Activated CD4-positive, alpha-beta T cell treated with anti-CD3 and anti-CD28 coated beads, Interleukin-2, amount 50 U/mL, for 4 hours (primary cell): ENCODE data around the gene SLC2A3.
A peak's percentile ranks its signal among the peaks of the same experiment; 100 is the strongest.
"Not testable (repeated sequence)": the region's sequence is repeated elsewhere in the genome, so short reads cannot be mapped to it uniquely, and the experiment has no call there.

Experiments
- DNase-seq, 2 experiments: peaks; one replicate each; pipeline ENCODE4 v3.0.0-alpha.2; 2020

The SLC2A3 gene

DNA sequence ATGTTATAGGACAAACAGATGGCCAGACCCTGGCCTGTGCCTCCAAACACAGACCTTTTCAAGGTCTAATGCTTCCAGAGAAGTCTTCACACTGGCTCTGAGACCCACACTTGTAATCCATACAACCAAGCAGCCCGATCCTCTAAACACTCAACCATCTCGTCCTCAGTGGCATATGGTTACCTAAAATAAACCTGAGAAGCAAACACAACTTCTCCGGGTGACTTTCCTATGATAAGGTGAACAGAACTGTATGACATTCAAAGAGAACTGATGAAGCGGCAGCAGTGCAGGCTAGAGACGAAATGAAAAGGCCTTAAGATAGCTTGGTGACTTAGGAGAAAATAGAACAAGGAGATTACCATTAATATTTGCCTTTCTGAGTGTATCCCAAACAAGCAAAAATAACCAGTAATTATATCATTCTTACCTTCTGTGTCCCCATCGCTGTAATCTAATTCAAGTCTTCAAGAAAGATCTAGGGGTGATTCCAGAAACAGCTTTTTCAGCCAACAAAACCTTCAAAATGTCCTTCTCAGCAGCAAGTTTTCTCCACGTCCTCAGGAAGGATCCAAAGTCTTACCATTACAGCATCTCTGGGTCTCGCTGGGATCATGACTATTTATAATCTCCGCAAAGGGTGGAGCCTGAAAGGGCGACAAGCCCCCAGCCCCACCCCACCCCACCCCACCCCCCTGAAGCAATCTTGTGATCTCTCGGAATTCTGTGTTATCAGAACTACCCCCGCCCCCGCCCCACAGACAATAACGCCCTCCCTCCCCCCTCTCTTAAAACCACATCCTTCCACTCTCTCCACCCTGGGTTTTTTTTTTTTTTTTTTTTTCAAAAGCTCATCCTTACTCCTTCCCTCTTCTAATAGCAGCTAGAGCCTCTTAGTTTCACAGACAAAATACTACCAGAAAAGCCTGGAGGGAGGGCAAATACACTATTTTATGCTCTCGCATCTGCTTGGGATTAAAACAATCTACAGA is at the start of gene SLC2A3:
TSS of gene SLC2A3 (minus strand) at position 598 of the 992 bp plus-strand sequence. CDS start at position 445, 153 bp downstream.
- peak; percentile 67 to 70 for DNase-seq

DNA sequence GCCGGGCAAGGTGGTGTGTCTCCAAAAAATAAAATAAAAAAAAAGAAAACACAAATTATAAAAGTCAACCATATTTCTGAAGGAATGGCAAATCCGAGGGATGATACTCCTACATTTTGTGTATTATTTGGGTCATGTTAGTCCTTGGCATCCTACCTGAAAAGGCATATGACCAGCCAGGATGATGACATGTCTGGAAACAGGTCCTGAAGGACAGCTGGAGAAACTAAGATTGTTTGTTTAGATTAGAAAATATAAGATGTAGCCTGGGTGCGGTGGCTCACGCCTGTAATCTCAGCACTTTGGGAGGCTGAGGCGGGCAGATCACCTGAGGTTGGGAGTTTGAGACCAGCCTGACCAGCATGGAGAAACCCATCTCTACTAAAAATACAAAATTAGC is 48.9 kb upstream of the SLC2A3 start:
- no peak for DNase-seq

DNA sequence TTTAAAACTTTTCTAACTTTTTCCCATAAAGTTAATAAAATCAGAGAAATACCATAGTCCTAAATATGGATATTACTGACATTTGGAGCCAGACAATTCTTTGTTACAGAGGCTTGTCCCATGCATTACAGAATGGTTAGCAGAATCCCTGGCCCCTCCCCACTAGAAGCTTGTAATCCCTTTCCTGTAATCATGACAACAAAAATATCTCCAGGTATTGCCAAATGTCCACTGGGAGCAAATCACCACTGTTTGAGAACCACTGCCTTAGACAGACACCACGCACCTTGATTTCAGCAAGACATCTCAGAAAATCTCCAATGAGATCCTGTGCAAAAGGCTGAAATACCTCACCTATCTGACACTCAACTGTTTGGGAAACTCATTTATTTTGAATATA is 47.5 kb upstream of the SLC2A3 start:
- not testable (repeated sequence) for DNase-seq

DNA sequence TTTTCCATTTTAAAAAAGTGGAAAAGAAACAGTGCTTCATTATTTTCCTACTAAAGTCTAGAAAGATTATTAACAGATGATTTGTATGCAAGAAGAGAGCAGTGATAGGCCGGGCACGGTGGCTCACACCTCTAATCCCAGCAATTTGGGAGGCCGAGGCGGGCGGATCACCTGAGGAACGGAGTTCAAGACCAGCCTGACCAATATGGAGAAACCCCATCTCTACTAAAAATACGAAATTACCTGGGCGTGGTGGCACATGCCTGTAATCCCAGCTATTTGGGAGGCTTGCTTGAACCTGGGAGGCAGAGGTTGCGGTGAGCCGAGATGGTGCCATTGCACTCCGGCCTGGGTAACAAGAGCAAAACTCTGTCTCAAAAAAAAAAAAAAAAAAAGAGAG is 47.0 kb upstream of the SLC2A3 start:
- DNase-seq: not testable (repeated sequence)

DNA sequence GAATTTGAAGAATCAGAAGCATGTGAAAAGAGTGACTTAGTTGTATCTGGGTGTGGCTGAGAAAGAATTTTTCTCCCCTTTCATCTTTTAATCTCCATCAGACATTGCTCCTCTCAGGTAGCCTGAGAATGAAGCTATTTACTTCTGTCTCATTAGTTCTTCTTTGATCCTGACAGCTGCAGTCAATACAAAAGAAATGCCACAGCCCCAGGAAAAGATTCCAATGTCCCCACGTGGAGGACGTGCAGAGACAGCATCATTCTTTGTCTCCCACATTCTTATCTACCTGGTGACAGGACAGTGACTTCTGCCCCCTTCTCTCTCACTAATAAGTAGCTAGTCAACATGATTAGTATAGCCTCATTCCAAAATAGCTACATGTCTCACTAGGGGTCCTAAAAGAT is 46.3 kb upstream of the SLC2A3 start:
- DNase-seq: not testable (repeated sequence)

DNA sequence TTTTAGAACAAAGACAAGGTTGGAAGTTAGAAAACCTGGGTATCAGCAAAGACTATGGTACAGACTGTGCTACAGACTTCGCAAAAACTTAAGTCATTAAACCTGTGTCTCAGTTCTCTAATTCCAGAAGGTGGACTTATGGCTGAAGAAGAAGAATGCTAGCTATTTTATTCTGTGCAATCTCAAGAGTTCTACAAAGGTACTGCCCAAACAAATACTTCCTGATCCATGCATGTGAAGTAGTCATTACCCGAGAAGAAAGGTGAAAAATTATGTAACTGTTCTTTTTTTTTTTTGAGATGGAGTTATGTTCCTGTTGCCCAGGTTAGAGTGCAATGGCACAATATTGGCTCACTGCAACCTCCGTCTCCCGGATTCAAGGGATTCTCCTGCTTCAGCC is 45.5 kb upstream of the SLC2A3 start:
- DNase-seq: no peak

DNA sequence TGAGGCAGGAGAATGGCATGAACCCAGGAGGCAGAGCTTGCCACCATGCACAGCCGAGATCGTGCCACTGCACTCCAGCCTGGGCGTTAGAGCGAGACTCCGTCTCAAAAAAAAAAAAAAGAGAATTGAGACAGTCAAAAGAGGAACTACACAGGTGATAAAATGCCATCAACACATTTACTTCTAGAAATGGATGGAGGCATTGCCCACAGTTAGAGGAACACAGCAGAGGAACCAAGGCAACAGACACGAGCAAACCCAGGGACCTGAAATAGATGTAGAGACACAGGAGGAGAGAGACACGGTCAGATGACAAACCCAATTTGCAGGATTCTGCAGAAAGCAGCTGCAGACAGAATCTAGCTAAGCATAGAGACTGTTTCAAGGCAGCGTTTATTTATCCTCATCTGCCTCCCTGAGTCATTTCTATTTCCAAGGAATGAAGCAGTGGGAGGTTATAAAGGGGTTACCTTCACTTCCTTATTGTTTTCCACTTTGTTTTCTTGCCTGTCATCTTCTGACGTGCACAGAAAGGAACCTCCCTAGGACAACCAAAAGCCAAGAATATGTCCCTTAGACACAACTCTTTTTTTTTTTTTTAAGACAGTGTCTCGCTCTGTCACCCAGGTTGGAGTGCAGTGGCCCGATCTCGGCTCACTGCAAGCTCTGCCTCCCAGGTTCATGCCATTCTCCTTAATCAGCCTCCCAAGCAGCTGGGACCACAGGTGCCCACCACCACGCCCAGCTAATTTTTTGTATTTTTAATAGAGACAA is 41.6 kb upstream of the SLC2A3 start:
- not testable (repeated sequence) for DNase-seq

DNA sequence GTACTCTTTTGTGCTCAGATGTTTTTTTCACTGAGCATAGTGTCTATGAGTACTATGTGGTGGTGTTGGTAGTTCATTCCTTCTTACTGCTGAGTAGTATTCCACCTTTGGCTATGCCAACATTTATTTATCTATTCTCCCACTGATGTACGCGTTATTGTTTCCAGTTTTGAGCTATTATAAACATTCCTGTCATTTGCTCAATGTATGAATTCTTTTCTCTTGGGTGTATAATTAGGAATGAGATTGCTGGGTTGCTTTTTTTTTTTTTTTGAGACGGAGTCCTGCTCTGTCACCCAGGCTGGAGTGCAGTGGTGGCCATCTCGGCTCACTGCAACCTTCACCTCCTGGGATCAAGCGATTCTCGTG is 37.5 kb upstream of the SLC2A3 start:
- no peak for DNase-seq

DNA sequence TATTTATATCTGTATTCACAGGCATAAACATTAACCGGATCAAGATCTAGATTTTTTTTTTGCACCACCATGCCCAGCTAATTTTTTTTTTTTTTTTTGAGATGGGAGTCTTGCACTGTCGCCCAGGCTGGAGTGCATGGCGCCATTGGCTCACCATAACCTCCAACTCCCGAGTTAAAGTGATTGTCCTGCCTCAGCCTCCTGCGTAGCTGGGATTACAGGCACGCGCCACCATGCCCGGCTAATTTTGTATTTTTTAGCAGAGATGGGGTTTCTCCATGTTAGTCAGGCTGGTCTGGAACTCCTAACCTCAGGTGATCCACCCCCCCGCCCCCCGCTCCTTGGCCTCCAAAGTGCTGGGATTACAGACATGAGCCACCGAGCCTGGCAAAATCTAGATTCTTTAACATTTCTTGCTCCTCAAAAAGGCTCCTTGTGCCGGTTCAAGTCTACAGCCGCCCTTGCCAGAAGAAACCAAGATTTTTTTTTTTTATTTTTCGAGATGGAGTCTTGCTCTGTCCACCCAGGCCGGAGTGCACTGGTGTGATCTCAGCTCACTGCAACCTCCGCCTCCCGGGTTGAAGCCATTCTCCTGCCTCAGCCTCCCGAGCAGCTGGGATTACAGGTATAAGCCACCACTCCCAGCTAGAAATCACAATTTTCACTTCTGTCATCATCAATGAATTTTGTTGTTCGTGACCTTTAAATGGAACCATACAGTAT is 36.9 kb upstream of the SLC2A3 start:
- no peak for DNase-seq

DNA sequence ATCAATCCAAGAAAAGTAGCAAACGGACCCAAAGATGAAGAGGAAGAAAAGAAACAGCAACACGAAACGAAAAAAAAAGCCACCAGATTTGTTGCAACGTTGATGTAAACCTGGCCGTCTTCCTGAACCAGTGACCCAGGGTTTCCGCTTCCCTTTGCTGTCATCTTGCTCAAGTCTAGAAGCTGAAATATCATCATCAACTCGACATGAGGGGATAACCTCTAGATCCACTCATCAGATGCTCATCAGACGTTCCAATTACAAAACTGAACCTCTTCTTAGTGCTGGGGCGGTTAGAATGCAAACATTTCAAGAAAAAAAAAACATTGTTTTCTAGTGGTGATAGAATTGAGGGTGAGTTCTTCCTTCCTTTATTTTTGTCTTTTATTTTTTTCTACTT is 36.3 kb upstream of the SLC2A3 start:
- not testable (repeated sequence) for DNase-seq

DNA sequence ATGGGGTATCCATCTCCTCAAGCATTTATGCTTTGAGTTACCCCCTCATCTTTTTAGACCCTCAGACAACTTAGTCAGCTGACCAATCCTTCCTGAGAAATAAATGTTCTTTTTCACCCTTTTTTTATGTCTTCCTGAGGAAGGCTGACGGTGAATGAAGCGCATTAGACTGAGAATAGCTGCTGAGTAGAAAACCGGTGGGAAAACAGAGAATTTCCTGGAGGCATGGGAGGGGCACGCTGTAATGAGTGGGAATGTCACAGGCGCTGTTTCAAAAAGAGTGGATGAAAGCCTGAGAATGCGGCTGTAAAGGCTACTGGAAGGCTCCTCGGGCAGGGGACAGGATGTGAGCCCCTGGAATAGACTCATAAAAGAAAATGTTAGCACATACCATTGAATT is 35.8 kb upstream of the SLC2A3 start:
- not testable (repeated sequence) for DNase-seq

DNA sequence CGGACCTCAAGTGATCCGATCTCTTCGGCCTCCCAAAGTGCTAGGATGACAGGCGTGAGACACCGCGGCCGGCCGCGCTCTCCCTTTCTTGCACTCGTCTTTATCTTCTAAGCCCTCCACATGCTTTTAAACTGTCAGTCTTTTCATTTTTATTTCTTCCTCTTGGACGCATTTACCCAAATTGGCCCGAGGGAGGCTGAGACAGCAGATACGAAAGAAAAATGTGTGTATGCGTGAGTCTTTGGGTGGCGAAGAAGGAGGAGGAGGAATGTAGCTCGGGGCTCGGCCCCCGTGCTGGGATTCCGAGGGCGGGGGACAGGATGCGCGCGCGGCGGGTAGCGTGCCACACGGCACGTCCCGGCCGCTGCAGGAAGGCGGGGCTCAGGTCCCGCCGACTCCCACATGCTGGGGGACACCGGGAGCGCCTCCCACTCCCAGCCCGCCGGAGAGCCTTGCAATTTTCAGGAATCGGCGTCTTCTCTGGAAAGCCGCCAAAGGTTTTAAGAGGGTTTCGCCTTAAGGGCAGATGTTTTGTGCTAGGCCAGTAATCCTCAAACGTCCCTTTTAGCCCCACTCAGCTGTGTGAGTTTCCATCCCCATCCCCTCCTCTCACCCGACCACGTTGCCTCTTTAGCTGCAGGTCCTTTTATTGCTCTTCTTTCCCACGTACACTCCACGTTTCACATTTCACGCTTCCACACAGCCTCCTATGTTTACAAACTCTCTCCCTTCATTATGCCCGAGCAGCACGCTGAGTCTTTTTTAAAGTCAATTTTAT is 34.7 kb upstream of the SLC2A3 start:
- peak; percentile 80 to 84 for DNase-seq

DNA sequence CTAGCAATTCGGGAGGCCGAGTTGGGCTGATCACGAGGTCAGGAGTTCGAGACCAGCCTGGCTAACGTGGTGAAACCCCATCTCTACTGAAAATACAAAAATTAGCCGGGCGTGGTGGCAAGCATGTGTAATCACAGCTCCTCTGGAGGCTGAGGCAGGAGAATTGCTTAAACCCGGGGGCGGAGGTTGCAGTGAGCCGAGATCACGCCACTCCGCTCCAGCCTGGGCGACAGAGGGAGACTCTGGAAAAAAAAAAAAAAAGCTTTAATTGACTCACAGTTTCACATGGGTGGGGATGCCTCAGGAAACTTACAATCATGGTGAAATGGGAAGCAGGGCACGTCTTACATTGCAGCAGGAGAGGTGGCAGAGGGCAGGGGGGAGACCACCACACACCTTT is 30.6 kb upstream of the SLC2A3 start:
- DNase-seq: no peak

DNA sequence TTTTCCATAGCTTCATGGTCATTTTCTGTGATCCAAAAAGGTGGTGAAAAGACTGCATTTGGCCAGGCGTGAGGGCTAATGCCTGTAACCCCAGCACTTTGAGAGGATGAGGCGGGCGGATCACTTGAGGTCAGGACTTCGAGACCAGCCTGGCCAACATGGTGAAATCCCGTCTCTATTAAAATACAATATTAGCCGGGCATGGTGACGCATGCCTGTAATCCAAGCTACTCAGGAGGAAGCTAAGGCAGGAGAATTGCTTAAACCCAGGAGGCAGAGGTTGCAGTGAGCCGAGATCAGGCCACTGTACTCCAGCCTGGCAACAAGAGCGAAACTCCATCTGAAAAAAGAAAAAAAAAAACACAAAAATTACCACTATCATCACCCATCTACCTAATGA is 28.7 kb upstream of the SLC2A3 start:
- not testable (repeated sequence) for DNase-seq

DNA sequence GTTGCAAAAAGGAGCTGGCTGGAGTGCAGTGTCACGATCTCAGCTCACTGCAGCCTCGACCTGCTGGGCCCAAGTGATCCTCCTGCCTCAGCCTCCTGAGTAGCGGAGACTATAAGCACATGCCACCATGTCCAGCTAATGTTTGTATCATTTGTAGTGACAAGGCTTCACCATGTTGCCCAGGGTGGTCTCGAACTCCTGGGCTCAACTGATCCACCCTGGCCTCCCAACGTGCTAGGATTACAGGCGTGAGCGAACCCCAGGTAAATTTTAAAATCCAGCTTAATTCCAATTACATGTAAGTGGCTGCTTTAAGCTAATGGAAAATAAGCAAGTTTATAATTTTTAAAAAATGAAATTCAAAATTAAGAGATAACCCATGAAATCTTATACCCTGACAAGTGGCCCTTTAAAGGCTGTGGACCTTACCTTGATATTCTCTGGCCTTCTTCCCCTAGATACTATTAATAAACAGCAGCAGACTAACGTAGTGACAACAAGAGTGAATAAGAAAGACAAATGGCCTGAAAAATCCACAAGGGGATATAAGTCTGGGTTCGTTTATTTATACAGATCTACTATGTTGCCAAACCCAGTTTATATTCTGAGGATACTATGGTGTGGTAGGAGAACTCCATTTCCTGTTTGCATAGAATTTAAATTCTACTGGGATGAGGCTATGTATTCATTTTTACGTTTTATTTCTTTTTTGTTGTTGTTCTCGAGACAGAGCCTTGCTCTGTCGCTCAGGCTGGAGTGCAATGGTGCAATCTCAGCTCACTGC is 25.6 kb upstream of the SLC2A3 start:
- no peak for DNase-seq

DNA sequence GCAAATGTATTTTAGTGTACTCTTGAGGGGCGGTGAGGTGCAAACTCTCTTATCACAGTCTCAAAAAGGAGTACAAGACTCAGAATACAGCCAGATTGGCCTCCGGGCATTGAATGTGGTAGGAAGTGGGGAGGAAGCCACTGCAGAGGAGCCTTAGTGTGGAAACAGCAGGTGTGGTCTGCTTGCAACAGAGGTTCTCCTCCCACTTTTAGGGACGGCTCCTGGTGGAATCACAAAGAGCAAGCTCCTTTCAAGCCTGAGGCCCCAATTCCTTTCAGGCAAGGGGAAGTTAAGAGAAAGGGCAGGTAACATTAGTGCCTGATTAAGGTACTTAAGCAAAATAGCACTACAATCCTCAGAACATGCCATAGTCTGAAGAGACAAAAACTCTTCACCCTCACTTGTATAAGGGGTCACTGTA is 23.7 kb upstream of the SLC2A3 start:
- DNase-seq: no peak

DNA sequence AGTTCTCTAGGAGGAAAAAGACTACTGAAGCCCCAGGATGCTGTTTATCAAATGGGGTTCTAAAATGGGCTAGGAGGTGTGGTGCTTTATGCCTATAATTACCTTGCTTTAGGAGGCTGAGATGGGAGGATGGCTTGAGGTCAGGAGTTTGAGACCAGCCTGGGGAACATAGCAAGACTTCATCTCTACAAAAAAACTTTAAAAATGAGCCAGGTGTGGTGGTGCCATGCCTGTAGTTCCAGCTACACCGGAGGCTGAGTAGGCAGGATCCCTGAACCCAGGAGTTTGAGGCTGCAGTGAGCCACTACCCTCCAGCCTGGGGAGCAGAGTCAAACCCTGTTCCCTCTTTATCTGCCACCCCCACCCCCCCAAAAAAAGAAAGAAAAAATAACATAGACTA is 23.3 kb upstream of the SLC2A3 start:
- no peak for DNase-seq

DNA sequence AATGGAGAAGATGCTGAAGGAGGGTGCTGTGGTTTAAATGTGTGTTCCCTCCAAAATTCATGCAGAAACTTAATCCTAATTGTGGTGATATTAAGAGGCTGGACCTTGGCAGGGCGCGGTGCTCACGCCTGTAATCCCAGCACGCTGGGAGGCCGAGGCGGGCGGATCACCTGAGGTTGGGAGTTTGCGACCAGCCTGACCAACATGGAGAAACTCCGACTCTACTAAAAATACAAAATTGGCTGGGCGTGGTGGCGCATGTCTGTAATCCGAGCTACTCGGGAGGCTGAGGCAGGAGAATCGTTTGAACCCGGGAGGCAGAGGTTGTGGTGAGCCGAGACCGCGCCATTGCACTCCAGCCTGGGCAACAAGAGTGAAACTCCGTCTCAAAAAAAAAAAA is 18.9 kb upstream of the SLC2A3 start:
- DNase-seq: not testable (repeated sequence)

DNA sequence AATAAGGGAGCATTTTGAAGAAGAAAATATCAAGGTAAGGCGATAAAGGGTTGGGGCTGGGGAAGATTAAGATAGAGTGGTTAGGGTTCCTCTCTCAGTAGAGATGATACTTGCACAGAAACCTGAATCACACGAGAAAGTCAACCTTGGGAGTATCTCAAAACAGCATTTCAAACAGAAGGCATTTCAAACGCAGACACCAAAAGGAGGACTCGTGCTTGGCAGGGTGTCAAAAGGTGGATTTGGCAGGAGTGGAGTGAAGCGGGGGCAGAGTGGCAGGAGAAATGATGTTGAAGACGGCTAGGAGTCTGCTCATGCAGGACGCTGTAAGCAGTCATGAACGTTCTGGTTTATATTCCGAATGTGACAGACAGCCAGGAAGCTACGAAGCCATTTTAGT is 18.4 kb upstream of the SLC2A3 start:
- not testable (repeated sequence) for DNase-seq

DNA sequence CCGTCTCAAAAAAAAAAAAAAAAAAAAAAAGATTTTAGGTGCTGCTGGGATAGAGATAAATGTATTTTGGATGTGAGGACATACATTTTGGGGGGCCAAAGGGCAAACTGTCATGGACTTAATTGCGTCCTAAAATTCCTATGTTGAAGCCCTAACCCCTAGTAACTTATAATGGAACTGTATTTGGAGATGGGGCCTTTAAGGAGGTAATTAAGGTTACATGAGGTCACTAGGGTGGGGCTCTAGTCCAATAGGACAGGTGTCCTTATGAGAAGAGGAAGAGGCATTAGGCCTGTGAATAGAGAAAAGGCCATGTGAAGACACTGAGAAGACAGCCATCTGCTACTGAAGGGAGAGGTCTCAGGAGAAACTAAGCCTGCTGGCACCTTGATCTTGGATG is 17.9 kb upstream of the SLC2A3 start:
- DNase-seq: not testable (repeated sequence)

DNA sequence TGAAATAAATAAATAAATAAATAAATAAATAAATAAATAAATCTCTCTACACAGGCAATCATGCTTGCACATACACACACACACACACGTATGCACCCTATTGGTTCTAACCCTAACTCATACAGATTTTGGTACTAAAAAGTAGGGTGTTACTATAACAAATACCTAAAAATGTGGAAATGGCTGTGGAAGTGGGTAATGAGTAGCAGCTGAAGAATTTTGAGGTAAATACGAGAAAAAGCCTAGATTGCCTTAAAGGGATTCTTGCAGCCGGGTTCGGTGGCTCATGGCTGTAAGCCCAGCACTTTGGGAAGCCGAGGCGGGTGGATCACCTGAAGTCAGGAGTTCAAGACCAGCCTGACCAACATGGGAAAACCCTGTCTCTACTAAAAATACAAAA is 15.7 kb upstream of the SLC2A3 start:
- no peak for DNase-seq
